Esophagus squamous epithelium (tissue), 4 donors: ENCODE measurements around the gene PARP4.
"Not testable (repeated sequence)": the region's sequence is repeated elsewhere in the genome, so short reads cannot be mapped to it uniquely, and the experiment has no call there.

Source experiments
- CTCF ChIP-seq, 6 experiments: fragments of 450-650 bp in 4 of 6; fragments of 200-600 bp in 2 of 6; sonication (generic) in 2 of 6; IDR thresholded peaks; one replicate each; pipeline ENCODE4 v1.5.1; 2016 to 2019; ENCODE audit warnings: antibody characterized with exemption in 6 of 6, mild to moderate bottlenecking in 4 of 6, moderate library complexity in 4 of 6
- POLR2A ChIP-seq, 4 donors: fragments of 450-650 bp; IDR thresholded peaks; one replicate each; pipeline ENCODE4 v1.6.1; 2017; ENCODE audit warnings: antibody characterized with exemption in 4 of 4, mild to moderate bottlenecking in 4 of 4, moderate library complexity in 3 of 4

- not testable (repeated sequence) for TF ChIP-seq CTCF, POLR2A (IDR thresholded peaks at IDR 0.05)
Observed at GRCh38 chr13:24559431-24560218, 47.0 kb upstream of the PARP4 start.
